GM06990 (cell line): Measurements from ENCODE around the gene PPM1M.

Source experiments
- DNase-seq: peaks from one replicate; pipeline ENCODE4 v3.0.0-alpha.2; 2011; ENCODE audit not compliant: insufficient read length; ENCODE audit errors: extremely low read depth
- H3K27me3 ChIP-seq: replicated peaks from 2 replicates; pipeline ENCODE4 v1.6.0; 2011; ENCODE audit warnings: low read length; ENCODE audit not compliant: control insufficient read depth, insufficient read depth
- H3K36me3 ChIP-seq: 2 replicates; pipeline ENCODE4 v1.5.1; 2011; ENCODE audit warnings: low read length; ENCODE audit not compliant: control insufficient read depth, insufficient read depth
- H3K4me3 ChIP-seq: replicated peaks from 2 replicates; pipeline ENCODE4 v1.5.1; 2011; ENCODE audit warnings: low read depth, mild to moderate bottlenecking, control low read depth, low read length
- TF ChIP-seq, protein P1 (sequence below): IDR thresholded peaks from 2 replicates; pipeline ENCODE4 v1.5.1; 2011; ENCODE audit warnings: low read length, control low read depth, mild to moderate bottlenecking, inconsistent platforms; ENCODE audit not compliant: insufficient read depth, poor library complexity, severe bottlenecking

The PPM1M gene

DNA sequence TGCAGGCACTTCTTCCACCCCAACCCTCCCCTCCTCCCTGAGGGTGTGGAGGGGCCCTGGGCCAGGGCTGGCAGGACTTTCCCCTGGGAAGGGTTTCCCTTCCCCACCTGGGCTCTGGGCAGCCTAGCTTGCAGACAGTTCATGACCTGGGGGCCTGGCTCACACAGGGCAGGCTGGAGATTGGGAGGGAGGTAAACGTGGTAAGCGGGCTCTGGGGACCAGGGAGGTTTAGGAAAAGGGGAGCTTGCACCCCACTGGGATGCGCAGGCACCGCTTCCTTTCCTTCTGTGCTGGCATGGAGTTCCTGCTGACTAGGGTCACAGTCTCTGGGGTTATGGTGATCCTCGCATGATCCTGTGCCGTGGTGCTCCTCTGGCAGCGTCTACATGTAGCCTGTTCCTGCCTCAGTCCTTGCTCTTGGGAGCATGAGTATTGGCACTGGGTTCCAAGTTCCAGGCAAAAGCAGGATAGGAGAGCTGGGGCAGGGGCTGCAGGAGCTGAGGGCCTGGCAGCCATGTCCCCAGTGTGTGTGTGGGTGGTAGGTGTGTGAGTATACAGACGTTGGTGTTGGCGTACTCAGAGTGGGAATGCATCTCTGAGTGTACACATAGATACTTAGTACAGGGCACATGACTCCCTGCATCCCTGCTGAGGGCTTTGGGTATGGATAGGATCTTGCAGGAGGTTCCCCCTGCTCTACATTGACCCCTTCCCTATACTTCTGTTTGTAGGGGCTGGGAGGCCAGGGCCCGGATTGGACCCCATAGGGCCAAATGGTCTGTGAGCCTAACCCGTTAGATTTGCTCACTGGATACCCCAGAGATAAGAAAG, 49.0 kb downstream of the PPM1M start:
- peaks cover 25% of the 10 kb centered on the region for H3K36me3 ChIP-seq
- no peak for DNase-seq
- H3K27me3 ChIP-seq, result no peaks in the 10 kb centered on the region
- TF ChIP-seq, protein P1, sequence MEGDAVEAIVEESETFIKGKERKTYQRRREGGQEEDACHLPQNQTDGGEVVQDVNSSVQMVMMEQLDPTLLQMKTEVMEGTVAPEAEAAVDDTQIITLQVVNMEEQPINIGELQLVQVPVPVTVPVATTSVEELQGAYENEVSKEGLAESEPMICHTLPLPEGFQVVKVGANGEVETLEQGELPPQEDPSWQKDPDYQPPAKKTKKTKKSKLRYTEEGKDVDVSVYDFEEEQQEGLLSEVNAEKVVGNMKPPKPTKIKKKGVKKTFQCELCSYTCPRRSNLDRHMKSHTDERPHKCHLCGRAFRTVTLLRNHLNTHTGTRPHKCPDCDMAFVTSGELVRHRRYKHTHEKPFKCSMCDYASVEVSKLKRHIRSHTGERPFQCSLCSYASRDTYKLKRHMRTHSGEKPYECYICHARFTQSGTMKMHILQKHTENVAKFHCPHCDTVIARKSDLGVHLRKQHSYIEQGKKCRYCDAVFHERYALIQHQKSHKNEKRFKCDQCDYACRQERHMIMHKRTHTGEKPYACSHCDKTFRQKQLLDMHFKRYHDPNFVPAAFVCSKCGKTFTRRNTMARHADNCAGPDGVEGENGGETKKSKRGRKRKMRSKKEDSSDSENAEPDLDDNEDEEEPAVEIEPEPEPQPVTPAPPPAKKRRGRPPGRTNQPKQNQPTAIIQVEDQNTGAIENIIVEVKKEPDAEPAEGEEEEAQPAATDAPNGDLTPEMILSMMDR, result no peak
- no peak overlapping the region for H3K4me3 ChIP-seq

DNA sequence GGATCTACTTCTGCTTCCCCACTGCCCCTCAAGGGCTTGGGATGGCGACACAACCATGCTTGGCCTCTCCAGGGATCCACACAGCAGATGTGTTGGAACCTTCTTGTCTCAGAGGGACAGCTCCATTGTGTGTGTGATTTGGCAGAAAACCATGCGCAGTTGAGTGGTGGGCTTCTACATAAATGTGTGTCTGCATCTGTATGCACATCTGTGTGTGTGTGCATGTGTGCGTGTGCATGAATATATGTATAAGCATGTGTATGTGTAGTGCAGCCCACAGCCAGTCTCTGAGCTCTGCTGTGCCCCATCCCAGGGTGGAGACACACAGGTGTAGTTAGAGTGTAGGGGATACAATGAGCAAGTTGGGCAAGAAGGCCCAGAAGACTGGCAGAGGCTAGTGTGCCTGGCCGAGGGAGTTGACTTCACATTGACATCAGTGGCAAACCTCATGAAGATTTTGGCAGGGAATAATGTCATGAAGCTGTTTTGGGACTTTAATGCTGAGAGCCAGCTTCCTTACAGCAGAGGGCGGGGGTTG, 50.2 kb downstream of the PPM1M start:
- peaks cover 23% of the 10 kb centered on the region for H3K36me3 ChIP-seq
- no peak for DNase-seq
- no peaks in the 10 kb centered on the region for H3K27me3 ChIP-seq

DNA sequence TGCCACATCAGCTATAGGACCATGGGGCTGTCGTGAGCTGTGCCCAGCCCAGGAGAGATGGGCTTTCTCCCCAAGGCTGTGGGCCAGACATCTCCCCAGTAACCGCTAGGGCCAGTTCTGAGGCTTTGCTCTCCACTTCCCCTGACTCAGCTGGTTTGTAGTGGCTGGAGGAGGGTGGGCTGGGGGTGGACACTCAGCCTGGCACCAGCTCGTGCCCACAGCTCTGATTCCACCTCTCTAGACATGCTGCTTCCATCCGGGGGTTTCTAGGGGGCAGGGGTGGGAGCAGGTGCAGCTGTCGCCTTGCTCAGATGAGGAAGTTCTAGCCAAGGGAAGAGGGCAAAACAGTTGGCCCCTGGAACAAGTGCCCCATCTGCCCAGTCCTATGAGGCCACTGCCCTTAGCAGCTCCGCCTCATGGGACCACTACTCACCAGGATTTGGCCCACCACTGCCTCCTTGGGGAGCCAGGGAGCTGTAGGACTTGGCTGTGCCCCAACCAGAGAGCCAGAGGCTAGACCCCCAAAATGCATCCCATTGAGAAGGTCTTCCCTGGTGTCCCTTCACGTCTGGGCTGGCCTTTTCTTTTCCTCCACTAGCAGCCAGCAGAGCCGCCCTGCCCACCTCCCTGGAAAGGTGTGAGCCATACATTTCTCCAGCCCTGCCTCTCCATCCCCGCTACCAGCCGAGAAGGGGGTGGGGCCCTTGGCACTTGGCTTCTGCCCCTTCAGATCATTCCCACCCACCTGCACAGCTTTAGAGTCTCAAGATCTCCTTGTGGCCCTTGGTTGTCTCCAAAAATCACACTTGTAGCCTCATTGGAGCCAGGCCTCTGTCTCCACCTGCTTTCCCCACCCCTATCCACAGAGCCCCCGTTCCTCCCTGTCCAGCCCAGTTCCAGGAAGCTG, 51.9 kb downstream of the PPM1M start:
- Histone ChIP-seq H3K4me3 (no peak overlapping the region), H3K36me3 (peaks cover 10% of the 10 kb centered on the region), H3K27me3 (no peaks in the 10 kb centered on the region)
- TF ChIP-seq, protein P1, result no peak
- DNase-seq, result no peak

More for the DNA sequence above, 50.2 kb downstream of the PPM1M start:
- no peak overlapping the region for H3K4me3 ChIP-seq
- TF ChIP-seq, protein P1, result no peak

DNA sequence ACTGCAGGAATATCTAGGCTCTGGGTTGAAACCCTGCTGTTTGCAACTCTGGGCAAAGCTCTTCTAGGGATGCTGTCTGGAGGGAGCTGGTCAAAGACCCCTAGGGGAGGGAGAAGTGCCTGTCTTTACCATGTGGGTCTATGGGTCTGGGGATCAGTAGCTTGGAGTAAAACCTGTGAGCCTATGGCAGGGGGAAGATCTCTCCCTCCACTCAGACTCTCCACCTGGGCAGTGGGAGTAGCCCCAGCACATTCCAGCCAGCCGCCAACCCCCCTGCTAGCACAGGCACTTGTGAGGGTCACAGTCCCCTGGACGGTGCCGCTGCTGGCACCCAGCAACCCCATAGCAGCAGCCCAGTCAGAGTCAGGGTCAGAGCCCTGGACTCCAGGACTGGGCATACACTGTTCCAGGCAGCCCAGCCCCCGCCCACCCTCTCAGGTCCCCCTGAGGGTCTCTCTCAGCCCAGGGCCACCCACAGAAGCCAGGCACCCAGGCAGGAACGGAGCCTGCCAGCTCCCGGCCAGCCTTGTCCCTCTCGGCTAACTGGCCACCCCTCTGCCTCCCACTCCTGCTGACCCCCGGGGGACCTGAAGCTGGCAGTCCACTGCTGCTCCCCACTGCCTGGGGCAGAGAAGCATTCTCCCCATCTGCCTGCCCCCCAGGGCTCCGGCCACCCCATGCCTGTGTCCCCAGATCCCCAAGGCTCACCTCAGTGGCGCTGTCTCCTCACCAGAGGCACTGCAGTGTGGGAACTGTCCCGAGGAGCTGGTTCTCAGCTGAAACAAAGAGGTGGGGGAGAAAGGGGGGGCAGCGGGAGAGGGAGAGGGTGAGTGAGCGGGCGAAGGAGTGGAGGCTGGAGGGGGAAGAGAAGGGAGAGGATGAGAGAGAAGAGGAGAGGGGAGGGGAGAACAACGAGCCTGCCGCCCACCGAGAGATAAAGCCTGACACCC, 52.9 kb downstream of the PPM1M start:
- Histone ChIP-seq H3K27me3 (no peaks in the 10 kb centered on the region), H3K36me3 (peaks cover 5% of the 10 kb centered on the region), H3K4me3 (no peak overlapping the region)
- no peak for DNase-seq
- TF ChIP-seq, protein P1, result no peak

DNA sequence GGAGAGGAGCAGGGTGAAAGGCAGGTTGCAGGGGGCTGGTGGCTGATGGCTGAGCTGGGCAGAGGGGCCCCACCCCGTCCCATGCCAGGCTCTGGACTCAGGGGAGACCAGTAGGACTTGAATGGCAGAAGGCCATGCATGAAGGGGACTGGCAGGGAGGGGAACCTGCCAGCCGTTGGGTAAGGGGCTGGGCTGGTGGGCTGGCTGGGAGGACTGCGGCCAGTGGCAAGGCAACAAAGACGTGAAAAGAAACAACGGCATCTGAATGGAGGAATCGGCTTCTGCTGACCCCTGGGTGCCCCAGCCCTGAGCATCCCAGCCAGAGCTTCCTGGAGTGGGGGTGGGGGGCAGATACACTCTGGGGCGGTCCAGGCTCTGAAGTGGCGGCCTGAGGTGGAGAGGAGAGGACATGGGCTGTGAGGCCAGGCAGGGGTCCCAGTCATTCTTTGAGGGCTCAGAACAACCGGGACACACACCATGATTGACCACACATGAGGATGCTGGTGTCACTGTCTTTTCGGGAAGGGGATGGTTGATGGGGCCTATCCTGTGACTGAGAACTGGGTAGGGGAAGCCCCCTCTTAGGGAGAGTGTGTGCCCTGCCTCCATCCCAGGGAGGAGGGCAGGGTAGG, 53.8 kb downstream of the PPM1M start:
- DNase-seq, result no peak
- H3K27me3 ChIP-seq, result no peaks in the 10 kb centered on the region
- H3K36me3 ChIP-seq, result no peaks in the 10 kb centered on the region; the same call in none of the 2 replicates
- H3K4me3 ChIP-seq, result no peak overlapping the region
- TF ChIP-seq, protein P1, result no peak
